Measurements from ENCODE around the gene LRMDA.

DNA sequence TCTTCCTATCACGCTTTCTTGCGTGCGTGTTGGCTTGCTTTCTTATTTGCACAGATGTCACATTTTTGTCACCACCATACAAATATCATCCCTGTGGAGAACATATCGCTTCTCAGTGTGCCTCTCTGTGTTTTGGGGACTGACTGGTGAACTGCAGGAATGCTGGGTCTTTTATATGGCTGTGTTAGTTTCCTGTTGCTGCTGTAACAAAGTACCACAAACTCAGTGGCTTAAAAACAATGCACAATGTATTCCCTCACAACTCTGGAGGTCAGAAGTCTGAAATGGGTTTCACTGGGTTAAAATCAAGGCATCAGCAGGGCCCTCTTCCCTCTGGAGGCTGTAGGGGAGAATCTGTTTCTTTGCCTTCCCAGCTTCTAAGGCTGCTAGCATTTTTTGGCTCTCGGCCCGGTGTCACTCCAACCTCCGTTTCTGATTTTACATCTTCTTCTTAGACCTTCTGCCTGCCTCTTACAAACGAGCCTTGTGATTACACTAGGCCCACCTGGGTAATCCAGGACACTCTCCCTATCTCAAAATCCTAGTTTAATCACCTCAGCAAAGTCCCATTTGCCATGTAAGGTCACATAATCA lies 82.0 kb downstream of the LRMDA start:
- TF ChIP-seq CTCF (IDR thresholded peaks at IDR 0.05) (no peak), POLR2AphosphoS5 (IDR thresholded peaks at IDR 0.05) (no peak)
